ENCODE results near the gene TCF7L1.

The TCF7L1 gene

GRCh38 chr2:85191157-85191556 is 58.0 kb downstream of the TCF7L1 start:
- H3K4me2 ChIP-seq (ENCODE audit: low read length): no peak overlapping the region

DNA sequence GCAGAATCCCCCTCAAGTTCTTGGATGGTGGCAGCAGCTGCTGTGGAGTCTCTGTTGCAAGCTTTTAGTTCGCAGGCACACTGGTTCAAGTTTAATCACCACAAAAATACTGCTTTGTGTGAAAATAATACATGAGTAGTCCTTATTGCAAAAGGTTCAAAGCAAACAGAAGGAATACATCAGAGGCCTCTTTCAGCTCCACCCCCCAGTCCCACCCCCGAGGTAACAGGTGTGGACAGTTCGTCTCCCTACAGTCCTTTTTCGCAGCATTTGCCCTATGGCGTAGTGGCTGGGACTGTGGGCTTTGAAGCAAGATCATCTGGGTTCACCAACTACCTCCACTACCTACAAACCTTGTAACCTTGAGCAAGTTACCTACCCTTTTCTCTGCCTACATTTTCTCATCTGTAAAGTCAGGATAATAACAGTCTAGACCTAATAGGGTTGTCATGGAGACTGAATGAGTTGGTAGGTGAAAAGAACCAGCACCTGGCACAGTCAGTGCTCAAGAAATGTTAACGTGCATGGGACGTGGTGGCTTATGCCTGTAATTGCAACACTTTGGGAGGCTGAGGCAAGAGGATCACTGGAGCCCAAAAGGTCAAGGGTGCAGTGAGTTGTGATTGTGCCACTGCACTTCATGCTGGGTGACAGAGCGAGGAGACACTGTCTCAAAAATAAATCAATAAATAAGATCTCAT is 61.7 kb downstream of the TCF7L1 start:
- TF ChIP-seq EZH2phosphoT487 (IDR thresholded peaks at IDR 0.05; ENCODE audit: borderline replicate concordance, low read length): no peak
- TF ChIP-seq CTCF (IDR thresholded peaks at IDR 0.05; ENCODE audit: low read depth, low read length, poor library complexity, severe bottlenecking): no peak
- Histone ChIP-seq H3F3A (ENCODE audit: control insufficient read depth, insufficient read depth) (no peaks in the 10 kb centered on the region), H3K79me2 (ENCODE audit: control insufficient read depth, low read length) (no peaks in the 10 kb centered on the region), H3K36me3 (ENCODE audit: control insufficient read depth, low read length) (no peaks in the 10 kb centered on the region), H3K4me3 (ENCODE audit: low read length) (no peak overlapping the region), H3K9me3 (ENCODE audit: control insufficient read depth, insufficient read depth, low read length) (no peaks in the 10 kb centered on the region), H3K27ac (ENCODE audit: low read depth, low read length) (no peak overlapping the region), H3K4me2 (ENCODE audit: low read length) (no peak overlapping the region), H4K20me1 (ENCODE audit: control insufficient read depth, insufficient read depth, low read depth, low read length) (no peaks in the 10 kb centered on the region), H3K27me3 (ENCODE audit: control insufficient read depth, low read length) (peaks cover 8% of the 10 kb centered on the region), H3K4me1 (ENCODE audit: control insufficient read depth, low read length) (no peaks in the 10 kb centered on the region), H3K9me2 (replicated peaks; ENCODE audit: control insufficient read depth, low read length) (no peaks in the 10 kb centered on the region)

More at GRCh38 chr2:85191157-85191556, 58.0 kb downstream of the TCF7L1 start:
- no peaks in the 10 kb centered on the region for H3F3A ChIP-seq (ENCODE audit: control insufficient read depth, insufficient read depth)
- no peaks in the 10 kb centered on the region for H3K9me3 ChIP-seq (ENCODE audit: control insufficient read depth, insufficient read depth, low read length)
- no peaks in the 10 kb centered on the region for H3K4me1 ChIP-seq (ENCODE audit: control insufficient read depth, low read length)
- H3K27ac ChIP-seq (ENCODE audit: low read depth, low read length): no peak overlapping the region
- H3K27me3 ChIP-seq (ENCODE audit: control insufficient read depth, low read length): peaks cover 8% of the 10 kb centered on the region
- no peaks in the 10 kb centered on the region for H3K79me2 ChIP-seq (ENCODE audit: control insufficient read depth, low read length)
- no peaks in the 10 kb centered on the region for H4K20me1 ChIP-seq (ENCODE audit: control insufficient read depth, insufficient read depth, low read depth, low read length)
- no peak overlapping the region for H3K4me3 ChIP-seq (ENCODE audit: low read length)
- no peaks in the 10 kb centered on the region for H3K36me3 ChIP-seq (ENCODE audit: control insufficient read depth, low read length)
- TF ChIP-seq CTCF (IDR thresholded peaks at IDR 0.05; ENCODE audit: low read depth, low read length, poor library complexity, severe bottlenecking): no peak
- TF ChIP-seq EZH2phosphoT487 (IDR thresholded peaks at IDR 0.05; ENCODE audit: borderline replicate concordance, low read length): no peak
- H3K9me2 ChIP-seq (replicated peaks; ENCODE audit: control insufficient read depth, low read length): no peaks in the 10 kb centered on the region

- Histone ChIP-seq H3F3A (ENCODE audit: control insufficient read depth, insufficient read depth) (no peaks in the 10 kb centered on the region), H3K27ac (ENCODE audit: low read depth, low read length) (no peak overlapping the region), H3K4me1 (ENCODE audit: control insufficient read depth, low read length) (no peaks in the 10 kb centered on the region), H3K27me3 (ENCODE audit: control insufficient read depth, low read length) (peaks cover 8% of the 10 kb centered on the region), H3K4me2 (ENCODE audit: low read length) (no peak overlapping the region), H3K9me2 (replicated peaks; ENCODE audit: control insufficient read depth, low read length) (no peaks in the 10 kb centered on the region), H3K36me3 (ENCODE audit: control insufficient read depth, low read length) (no peaks in the 10 kb centered on the region), H3K79me2 (ENCODE audit: control insufficient read depth, low read length) (no peaks in the 10 kb centered on the region), H4K20me1 (ENCODE audit: control insufficient read depth, insufficient read depth, low read depth, low read length) (no peaks in the 10 kb centered on the region), H3K4me3 (ENCODE audit: low read length) (no peak overlapping the region), H3K9me3 (ENCODE audit: control insufficient read depth, insufficient read depth, low read length) (no peaks in the 10 kb centered on the region)
- TF ChIP-seq EZH2phosphoT487 (IDR thresholded peaks at IDR 0.05; ENCODE audit: borderline replicate concordance, low read length) (no peak), CTCF (IDR thresholded peaks at IDR 0.05; ENCODE audit: low read depth, low read length, poor library complexity, severe bottlenecking) (no peak)
These were observed 62.8 kb downstream of the TCF7L1 start for GRCh38 chr2:85195956-85196355.
